ENCODE data around the gene MTHFD1L.

- TF ChIP-seq MCM3 (IDR thresholded peaks at IDR 0.05) (no peak), EZH2 (IDR thresholded peaks at IDR 0.05; ENCODE audit: borderline replicate concordance, low read depth, low read length) (no peak), ZNF274 (IDR thresholded peaks at IDR 0.05; ENCODE audit: borderline replicate concordance, low read depth, low read length) (no peak), TSHZ1 (CRISPR knock-in tag; IDR thresholded peaks at IDR 0.05) (no peak), SP1 (CRISPR knock-in tag; IDR thresholded peaks at IDR 0.05) (no peak), E2F5 (CRISPR knock-in tag; IDR thresholded peaks at IDR 0.05) (no peak)
- TF ChIP-seq, protein P1, sequence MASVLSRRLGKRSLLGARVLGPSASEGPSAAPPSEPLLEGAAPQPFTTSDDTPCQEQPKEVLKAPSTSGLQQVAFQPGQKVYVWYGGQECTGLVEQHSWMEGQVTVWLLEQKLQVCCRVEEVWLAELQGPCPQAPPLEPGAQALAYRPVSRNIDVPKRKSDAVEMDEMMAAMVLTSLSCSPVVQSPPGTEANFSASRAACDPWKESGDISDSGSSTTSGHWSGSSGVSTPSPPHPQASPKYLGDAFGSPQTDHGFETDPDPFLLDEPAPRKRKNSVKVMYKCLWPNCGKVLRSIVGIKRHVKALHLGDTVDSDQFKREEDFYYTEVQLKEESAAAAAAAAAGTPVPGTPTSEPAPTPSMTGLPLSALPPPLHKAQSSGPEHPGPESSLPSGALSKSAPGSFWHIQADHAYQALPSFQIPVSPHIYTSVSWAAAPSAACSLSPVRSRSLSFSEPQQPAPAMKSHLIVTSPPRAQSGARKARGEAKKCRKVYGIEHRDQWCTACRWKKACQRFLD (CRISPR knock-in tag; IDR thresholded peaks at IDR 0.05) = no peak
Measured at GRCh38 chr6:150841189-150841588, 24.3 kb upstream of the MTHFD1L start.

All from K562 (cell line).